SK-N-SH (cell line): Measurements from ENCODE around the gene MUC12. TPM values are rescaled to one million over a fixed set of nuclear protein-coding genes. Genes with fewer than 3 reads are reported as not detected.
"Not testable (repeated sequence)": the region's sequence is repeated elsewhere in the genome, so short reads cannot be mapped to it uniquely, and the experiment has no call there.

ENCODE experiments used
- CTCF ChIA-PET: fragments of 300-600, 350-600 bp; formaldehyde crosslinking; extraction: SDS; loops from one replicate; lab custom pipeline; 2021; lab: Yijun Ruan, JAX
- POLR2A ChIA-PET: fragments of 350-600 bp; sonication (Branson Sonifier 250); formaldehyde crosslinking; extraction: SDS; loops from one replicate; lab custom pipeline; 2020; ENCODE audit warnings: antibody characterized with exemption, inconsistent platforms; lab: Yijun Ruan, JAX
- DNase-seq: peaks from one replicate; pipeline ENCODE4 v3.0.0; 2012
- H2AFZ ChIP-seq: fragments of 200-600 bp; sonication (generic); 2 replicates; pipeline ENCODE4 v1.8.1; 2016; ENCODE audit warnings: antibody characterized with exemption, mild to moderate bottlenecking, low read depth
- H3F3A ChIP-seq: fragments of 200-600 bp; sonication (generic); replicated peaks from 2 replicates; pipeline ENCODE3; 2016; ENCODE audit warnings: antibody characterized with exemption, mild to moderate bottlenecking; ENCODE audit not compliant: insufficient read depth
- H3K27ac ChIP-seq, 2 experiments: fragments of 200-500 bp in 1 of 2; fragments of 200-600 bp in 1 of 2; sonication (Bioruptor generic) in 1 of 2; sonication (generic), shearing (Covaris generic) in 1 of 2; 2 replicates each; pipeline versions ENCODE4 v1.5.1 to v1.6.1; 2014 to 2016; ENCODE audit warnings: low read depth in 2 of 2, inconsistent platforms in 1 of 2, low read length in 1 of 2, mild to moderate bottlenecking in 1 of 2, mixed read lengths in 1 of 2
- H3K27me3 ChIP-seq: fragments of 200-600 bp; sonication (generic), shearing (Covaris generic); 2 replicates; pipeline ENCODE4 v1.6.1; 2016; ENCODE audit warnings: mixed run types; ENCODE audit not compliant: insufficient read depth
- H3K36me3 ChIP-seq, 2 experiments: fragments of 200-500 bp in 1 of 2; fragments of 200-600 bp in 1 of 2; sonication (Bioruptor generic) in 1 of 2; sonication (generic) in 1 of 2; replicated peaks in 1 of 2; 2 replicates each; pipeline versions ENCODE3 to v1.5.1; 2014 to 2016; ENCODE audit warnings: low read length in 1 of 2, mild to moderate bottlenecking in 1 of 2; ENCODE audit not compliant: insufficient read depth in 2 of 2, control insufficient read depth in 1 of 2
- H3K4me1 ChIP-seq, 2 experiments: fragments of 200-500 bp in 1 of 2; fragments of 200-600 bp in 1 of 2; sonication (Bioruptor generic) in 1 of 2; sonication (generic), shearing (Covaris generic) in 1 of 2; 2 replicates each; pipeline versions ENCODE4 v1.5.1 to v1.6.1; 2014 to 2016; ENCODE audit warnings: low read depth in 1 of 2, low read length in 1 of 2, mixed run types in 1 of 2; ENCODE audit not compliant: insufficient read depth in 2 of 2, control insufficient read depth in 1 of 2
- H3K4me2 ChIP-seq: fragments of 200-600 bp; sonication (generic), shearing (Covaris generic); 2 replicates; pipeline ENCODE4 v1.6.1; 2017; ENCODE audit warnings: mixed run types
- H3K4me3 ChIP-seq, 2 experiments: fragments of 200-500 bp in 1 of 2; fragments of 200-600 bp in 1 of 2; sonication (Bioruptor generic) in 1 of 2; sonication (generic), shearing (Covaris generic) in 1 of 2; 2 replicates each; pipeline versions ENCODE4 v1.5.1 to v1.8.1; 2014 to 2016; ENCODE audit warnings: low read depth in 2 of 2, inconsistent platforms in 1 of 2, low read length in 1 of 2, mild to moderate bottlenecking in 1 of 2, mixed read lengths in 1 of 2, moderate library complexity in 1 of 2
- H3K79me2 ChIP-seq: fragments of 200-600 bp; sonication (generic); 2 replicates; pipeline ENCODE4 v1.8.1; 2017; ENCODE audit warnings: mild to moderate bottlenecking; ENCODE audit not compliant: insufficient read depth
- H3K9ac ChIP-seq: fragments of 200-600 bp; sonication (generic); 2 replicates; pipeline ENCODE4 v1.6.1; 2017; ENCODE audit warnings: mixed run types
- H3K9me2 ChIP-seq: fragments of 200-600 bp; sonication (generic); 2 replicates; pipeline ENCODE4 v1.6.1; 2017; ENCODE audit warnings: mixed run types
- H3K9me3 ChIP-seq: fragments of 200-600 bp; sonication (generic); 2 replicates; pipeline ENCODE4 v1.6.1; 2017; ENCODE audit warnings: mixed run types, mild to moderate bottlenecking, moderate library complexity
- H4K20me1 ChIP-seq: fragments of 200-600 bp; sonication (generic); 2 replicates; pipeline ENCODE4 v1.6.1; 2017; ENCODE audit warnings: mild to moderate bottlenecking, mixed run types; ENCODE audit not compliant: insufficient read depth
- WGBS: methylation state at CpG from one replicate; pipeline ENCODE4 v1.1.6; 2017; ENCODE audit warnings: low lambda C conversion rate; 5-methylcytosine and 5-hydroxymethylcytosine counted together
- polyA plus RNA-seq, 3 experiments: library from polyadenylated mRNA; depleted of rRNA; stranded (reverse); fragments of >200 nt; gene quantifications; 2 replicates each; pipeline ENCODE4 v1.2.3, GENCODE V29; 2012

MUC12 gene
- polyA plus RNA-seq, 1 of the 3 experiments (the other 2 are of a cell fraction) = not detected

DNA sequence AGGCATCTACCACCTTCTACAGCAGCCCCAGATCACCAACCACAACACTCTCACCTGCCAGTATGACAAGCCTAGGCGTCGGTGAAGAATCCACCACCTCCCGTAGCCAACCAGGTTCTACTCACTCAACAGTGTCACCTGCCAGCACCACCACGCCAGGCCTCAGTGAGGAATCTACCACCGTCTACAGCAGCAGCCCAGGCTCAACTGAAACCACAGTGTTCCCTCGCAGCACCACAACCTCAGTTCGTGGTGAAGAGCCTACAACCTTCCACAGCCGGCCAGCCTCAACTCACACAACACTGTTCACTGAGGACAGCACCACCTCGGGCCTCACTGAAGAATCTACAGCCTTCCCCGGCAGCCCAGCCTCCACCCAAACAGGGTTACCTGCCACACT is 29.2 kb downstream of the MUC12 start:
- H3K9me2 ChIP-seq, H3K9ac ChIP-seq, H4K20me1 ChIP-seq, H3K4me1 ChIP-seq, H3K9me3 ChIP-seq, H2AFZ ChIP-seq, H3K27ac ChIP-seq, H3K79me2 ChIP-seq, H3F3A ChIP-seq, DNase-seq, POLR2A ChIA-PET, CTCF ChIA-PET, H3K4me2 ChIP-seq, H3K4me3 ChIP-seq, H3K36me3 ChIP-seq: not testable (repeated sequence)
- 9% methylated on average over 7 of the region's 10 CpGs for WGBS
- peaks cover 10% of the 10 kb centered on the region for H3K27me3 ChIP-seq

DNA sequence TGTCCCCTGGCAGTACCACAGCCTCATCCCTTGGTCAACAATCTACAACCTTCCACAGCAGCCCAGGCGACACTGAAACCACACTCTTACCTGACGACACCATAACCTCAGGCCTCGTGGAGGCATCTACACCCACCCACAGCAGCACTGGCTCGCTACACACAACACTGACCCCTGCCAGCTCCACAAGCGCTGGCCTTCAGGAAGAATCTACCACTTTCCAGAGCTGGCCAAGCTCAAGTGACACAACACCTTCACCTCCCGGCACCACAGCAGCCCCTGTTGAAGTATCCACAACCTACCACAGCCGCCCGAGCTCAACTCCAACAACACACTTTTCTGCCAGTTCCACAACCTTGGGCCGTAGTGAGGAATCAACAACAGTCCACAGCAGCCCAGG is 30.0 kb downstream of the MUC12 start:
- POLR2A ChIA-PET, H3K36me3 ChIP-seq, H4K20me1 ChIP-seq, H3K9me2 ChIP-seq, H3K4me3 ChIP-seq, H3K4me1 ChIP-seq, H3K4me2 ChIP-seq, H3K27ac ChIP-seq, CTCF ChIA-PET, H3F3A ChIP-seq, DNase-seq, H2AFZ ChIP-seq, H3K9ac ChIP-seq, H3K79me2 ChIP-seq, H3K9me3 ChIP-seq: not testable (repeated sequence)
- no CpG with 5 or more reads among the region's 9 CpGs for WGBS
- peaks cover 11% of the 10 kb centered on the region for H3K27me3 ChIP-seq

DNA sequence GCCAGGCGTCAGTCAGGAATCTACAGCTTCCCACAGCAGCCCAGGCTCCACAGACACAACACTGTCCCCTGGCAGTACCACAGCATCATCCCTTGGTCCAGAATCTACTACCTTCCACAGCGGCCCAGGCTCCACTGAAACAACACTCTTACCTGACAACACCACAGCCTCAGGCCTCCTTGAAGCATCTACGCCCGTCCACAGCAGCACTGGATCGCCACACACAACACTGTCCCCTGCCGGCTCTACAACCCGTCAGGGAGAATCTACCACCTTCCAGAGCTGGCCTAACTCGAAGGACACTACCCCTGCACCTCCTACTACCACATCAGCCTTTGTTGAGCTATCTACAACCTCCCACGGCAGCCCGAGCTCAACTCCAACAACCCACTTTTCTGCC is 30.7 kb downstream of the MUC12 start:
- H3F3A ChIP-seq, H4K20me1 ChIP-seq, H3K36me3 ChIP-seq, H3K27ac ChIP-seq, H3K9ac ChIP-seq, H3K4me1 ChIP-seq, H3K4me3 ChIP-seq, H3K9me3 ChIP-seq, POLR2A ChIA-PET, DNase-seq, H3K79me2 ChIP-seq, H2AFZ ChIP-seq, CTCF ChIA-PET, H3K9me2 ChIP-seq, H3K4me2 ChIP-seq: not testable (repeated sequence)
- H3K27me3 ChIP-seq = peaks cover 18% of the 10 kb centered on the region
- 17% methylated on average over 10 of the region's 10 CpGs for WGBS

DNA sequence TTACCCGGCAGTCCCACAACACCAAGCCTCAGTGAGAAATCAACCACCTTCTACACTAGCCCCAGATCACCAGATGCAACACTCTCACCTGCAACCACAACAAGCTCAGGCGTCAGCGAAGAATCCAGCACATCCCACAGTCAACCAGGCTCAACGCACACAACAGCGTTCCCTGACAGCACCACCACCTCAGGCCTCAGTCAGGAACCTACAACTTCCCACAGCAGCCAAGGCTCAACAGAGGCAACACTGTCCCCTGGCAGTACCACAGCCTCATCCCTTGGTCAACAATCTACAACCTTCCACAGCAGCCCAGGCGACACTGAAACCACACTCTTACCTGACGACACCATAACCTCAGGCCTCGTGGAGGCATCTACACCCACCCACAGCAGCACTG is 33.0 kb downstream of the MUC12 start:
- H2AFZ ChIP-seq, H3K4me3 ChIP-seq, H3K9me3 ChIP-seq, H3K36me3 ChIP-seq, H3F3A ChIP-seq, H3K9ac ChIP-seq, H3K4me2 ChIP-seq, H3K27ac ChIP-seq, H3K79me2 ChIP-seq, DNase-seq, POLR2A ChIA-PET, H3K4me1 ChIP-seq, H3K9me2 ChIP-seq, CTCF ChIA-PET, H4K20me1 ChIP-seq: not testable (repeated sequence)
- peaks cover 35% of the 10 kb centered on the region for H3K27me3 ChIP-seq
- WGBS = 38% methylated on average over 5 of the region's 8 CpGs

DNA sequence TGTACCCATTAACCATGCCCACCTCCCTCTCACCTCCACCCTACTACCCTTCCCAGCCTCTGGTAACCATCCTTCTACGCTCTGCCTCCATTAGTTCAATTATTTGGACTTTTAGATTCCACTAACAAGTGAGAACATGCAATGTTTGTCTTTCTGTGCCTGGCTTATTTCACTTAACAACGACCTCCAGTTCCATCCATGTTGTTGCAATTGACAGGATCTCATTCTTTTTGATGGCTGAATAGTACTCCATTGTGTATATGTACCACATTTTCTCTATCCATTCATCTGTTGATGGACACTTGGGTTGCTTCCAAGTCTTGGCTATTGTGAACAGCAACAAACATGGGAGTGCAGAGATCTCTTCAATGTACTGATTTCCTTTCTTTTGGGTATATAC is 38.0 kb downstream of the MUC12 start:
- H3K27me3 ChIP-seq = peaks cover 67% of the 10 kb centered on the region
- POLR2A ChIA-PET, H3K79me2 ChIP-seq: not testable (repeated sequence)

More for the DNA sequence above, 38.0 kb downstream of the MUC12 start:
- H3K9ac ChIP-seq, H3K27ac ChIP-seq, H2AFZ ChIP-seq, H3F3A ChIP-seq, H3K9me2 ChIP-seq, H3K9me3 ChIP-seq, H4K20me1 ChIP-seq, H3K4me2 ChIP-seq, H3K36me3 ChIP-seq, H3K4me1 ChIP-seq, DNase-seq, H3K4me3 ChIP-seq, CTCF ChIA-PET: not testable (repeated sequence)
- WGBS = 21% methylated on average over 2 of the region's 2 CpGs
